ENCODE measurements around the gene MYOT. TPM values are rescaled to one million over a fixed set of nuclear protein-coding genes. Genes with fewer than 3 reads are reported as not detected.

The MYOT gene
- total and polyA plus RNA-seq, 2 of the 4 experiments (the other 2 are of a cell fraction): not detected

DNA sequence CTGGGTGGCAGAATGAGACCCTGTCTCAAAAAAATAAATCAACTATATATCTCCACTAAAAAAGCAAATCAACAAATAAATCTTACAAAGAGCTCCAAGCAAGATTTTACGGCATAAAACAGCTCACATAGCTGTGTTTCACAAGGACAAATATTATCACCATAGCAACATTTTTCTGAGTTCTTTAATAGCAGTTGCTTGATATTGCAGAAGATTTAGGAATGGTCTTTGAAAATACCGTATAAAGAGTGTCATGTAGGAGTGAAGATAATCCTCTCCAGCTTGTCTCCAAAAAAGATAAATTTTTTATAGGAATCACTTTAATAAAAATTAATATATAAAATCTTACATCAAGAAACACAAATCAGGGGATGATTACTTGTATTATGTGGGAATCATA lies 36.6 kb upstream of the MYOT start:
- Histone ChIP-seq H2BK5ac (ENCODE audit: low read depth, low read length, poor library complexity, severe bottlenecking) (no peak overlapping the region), H3K4me3 (ENCODE audit: insufficient read depth, low read depth, low read length) (no peak overlapping the region), H3K23ac (ENCODE audit: low read depth, low read length) (no peak overlapping the region), H3K27me3 (ENCODE audit: control insufficient read depth, insufficient read depth, low read length) (no peaks in the 10 kb centered on the region; the same call in 1 of the 2 replicates), H3K36me3 (ENCODE audit: control insufficient read depth, insufficient read depth, low read length) (no peaks in the 10 kb centered on the region), H2AK9ac (replicated peaks; ENCODE audit: low read depth, low read length, poor library complexity) (no peak overlapping the region), H4K8ac (ENCODE audit: low read depth in 2 of 2, low read length in 2 of 2) (no peak overlapping the region), H2BK20ac (ENCODE audit: low read depth, low read length) (no peak overlapping the region), H3K18ac (ENCODE audit: low read depth, low read length) (no peak overlapping the region), H4K91ac (ENCODE audit: insufficient read depth, low read depth, low read length) (no peak overlapping the region), H4K20me1 (ENCODE audit: insufficient read depth, low read length) (no peaks in the 10 kb centered on the region), H2AFZ (replicated peaks; ENCODE audit: low read length, poor library complexity) (no peak overlapping the region), H3K4me1 (ENCODE audit: control insufficient read depth, insufficient read depth, low read length) (no peaks in the 10 kb centered on the region), H3K79me1 (ENCODE audit: low read depth in 1 of 2, low read length in 2 of 2) (no peaks in the 10 kb centered on the region), H2AK5ac (ENCODE audit: low read depth, low read length) (no peak overlapping the region), H2BK15ac (ENCODE audit: low read depth, low read length) (no peak overlapping the region), H3K9me1 (ENCODE audit: insufficient read depth, low read length) (no peaks in the 10 kb centered on the region), H3K9me3 (ENCODE audit: control insufficient read depth, insufficient read depth, low read length) (no peaks in the 10 kb centered on the region), H3K14ac (replicated peaks; ENCODE audit: low read depth, low read length) (no peak overlapping the region), H2BK120ac (ENCODE audit: low read depth, low read length) (no peak overlapping the region), H3K27ac (ENCODE audit: insufficient read depth, low read length) (no peak overlapping the region), H4K5ac (ENCODE audit: low read depth, low read length) (no peak overlapping the region), H3K9ac (ENCODE audit: low read depth, low read length) (no peak overlapping the region), H3K4ac (ENCODE audit: low read depth, low read length) (no peak overlapping the region), H3K4me2 (ENCODE audit: low read depth, low read length) (no peak overlapping the region), H3K56ac (ENCODE audit: extremely low read depth, insufficient read depth, low read length) (no peak overlapping the region)
- in situ Hi-C loops (cut with MboI; ENCODE audit: low sequenced_read_pairs) (no loop called here), dilution Hi-C loops (cut with HindIII; ENCODE audit: low sequenced_read_pairs, unreplicated experiment) (no loop called here), intact Hi-C loops (cut with micrococcal nuclease) (no loop called here)
- ChIA-PET CTCF (interaction anchor here (0.7 to 1.3 kb wide), 2 partner anchors 12 to 14 kb away, joined by 3 read pairs; no protein-coding TSS in a partner anchor), POLR2A (ENCODE audit: unreplicated experiment) (no interaction called here)
- DNase-seq (no peak), ATAC-seq (ENCODE audit: low read depth) (no peak)
- WGBS, 2 experiments (ENCODE audit: extremely low coverage in 2 of 2, insufficient read length in 1 of 2): no CpG with 5 or more reads among the region's 2 CpGs
- no TSS peak for BruUV-seq (replicated peaks)
- no peak for TF ChIP-seq CTCF (conservative IDR thresholded peaks at IDR 0.05; ENCODE audit: low read depth, low read length)
- TF ChIP-seq NFE2L2 (IDR thresholded peaks at IDR 0.05; ENCODE audit: low read depth, low read length): no peak
